ENCODE measurements around the gene AP2M1. TPM values are rescaled to one million over a fixed set of nuclear protein-coding genes. Genes with fewer than 3 reads are reported as not detected.
A peak's percentile ranks its signal among the peaks of the same experiment; 100 is the strongest.

AP2M1 gene
- total and polyA plus RNA-seq, 2 of the 13 experiments (the other 11 are each of a cell fraction or from before 2014, with no cell fraction given) = 126 to 146 TPM

DNA sequence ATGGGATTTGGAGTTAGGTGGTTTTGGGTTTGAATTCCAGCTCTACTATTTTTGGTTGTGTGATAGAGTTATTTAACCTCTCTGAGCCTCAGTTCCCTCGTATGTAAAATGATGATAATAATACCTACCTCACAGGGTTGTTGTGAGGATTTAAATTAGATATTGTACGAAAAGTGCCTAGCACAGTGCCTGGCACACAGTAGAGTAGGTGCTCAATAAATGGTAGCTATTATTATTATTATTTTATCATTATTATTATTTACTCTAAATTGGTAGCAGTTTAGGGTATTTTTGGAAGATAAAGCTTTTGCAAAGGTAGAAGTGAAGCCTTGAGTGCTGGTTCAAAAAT lies 1.3 kb upstream of the AP2M1 start (continued):
- TF ChIP-seq THAP9 (CRISPR knock-in tag; IDR thresholded peaks at IDR 0.05; ENCODE audit: borderline replicate concordance) = no peak
- TF ChIP-seq PBX3 (CRISPR knock-in tag; IDR thresholded peaks at IDR 0.05; ENCODE audit: borderline replicate concordance) = no peak
- no peak for TF ChIP-seq ZNF615 (CRISPR knock-in tag; IDR thresholded peaks at IDR 0.05; ENCODE audit: borderline replicate concordance)
- no peak for TF ChIP-seq ATM (IDR thresholded peaks at IDR 0.05; ENCODE audit: borderline replicate concordance)
- no peak for TF ChIP-seq HDAC1 (CRISPR knock-in tag; IDR thresholded peaks at IDR 0.05)
- TF ChIP-seq ATF7 (IDR thresholded peaks at IDR 0.05) = no peak
- no peak for TF ChIP-seq ATF7 (CRISPR knock-in tag; IDR thresholded peaks at IDR 0.05)
- no peak for TF ChIP-seq HIVEP1 (CRISPR knock-in tag; IDR thresholded peaks at IDR 0.05)

GRCh38 chr3:184174284-184174645 lies 390 bp upstream of the AP2M1 start:
- H3K4me1 ChIP-seq (ENCODE audit: insufficient read depth, low read length) = peaks cover 24% of the 10 kb centered on the region
- H3K79me2 ChIP-seq (ENCODE audit: insufficient read depth, low read length) = peaks cover 23% of the 10 kb centered on the region
- H3K27me3 ChIP-seq (ENCODE audit: control insufficient read depth in 1 of 2, insufficient read depth in 2 of 2, low read length in 2 of 2) = no peaks in the 10 kb centered on the region; a peak in 1 of 5 replicates
- FAIRE-seq (no peak), DNase-seq (ENCODE audit: low spot score) (no peak), ATAC-seq (no peak)
- H3K36me3 ChIP-seq (replicated peaks in 1 of 2; ENCODE audit: control insufficient read depth in 1 of 2, insufficient read depth in 2 of 2, low read length in 2 of 2) = peaks cover 19 to 49% of the 10 kb centered on the region in 2 experiments
- no peaks in the 10 kb centered on the region; the same call in 1 of the 2 replicates for H4K20me1 ChIP-seq (ENCODE audit: insufficient read depth, low read length)
- BruUV-seq (replicated peaks) = no TSS peak
- 27% methylated on average over 4 of the region's 4 CpGs for WGBS (ENCODE audit: low lambda C conversion rate)
- H3K9me3 ChIP-seq (ENCODE audit: low read length) = no peaks in the 10 kb centered on the region
- H3K4me2 ChIP-seq (ENCODE audit: low read depth, low read length) = peak overlapping the region; percentile 67
- in situ Hi-C loops (cut with HindIII; ENCODE audit: extremely low pct_ligation_motif_present, low pct_unique_long_range_greater_than_20kb) (no loop called here), intact Hi-C loops (cut with micrococcal nuclease; ENCODE audit: unreplicated experiment) (loop anchor here (2.0 kb wide), 1 partner anchor 17 kb away; no protein-coding TSS in a partner anchor)
- no peak overlapping the region; a peak in 1 of 6 replicates for H3K4me3 ChIP-seq (replicated peaks in 1 of 3; ENCODE audit: insufficient read depth in 1 of 3, low read depth in 2 of 3, low read length in 3 of 3)
- no peak overlapping the region for H3K9ac ChIP-seq (ENCODE audit: insufficient read depth, low read depth, low read length)
- POLR2A ChIA-PET = interaction anchor here (0.6 to 1.8 kb wide), 5 partner anchors 12 to 72 kb away, joined by 3 to 23 read pairs (median 5); partner anchors contain the start of gene ABCF3
- no peak overlapping the region for H2AFZ ChIP-seq (ENCODE audit: low read length)
- peak overlapping the region; percentile 38 for H3K27ac ChIP-seq (ENCODE audit: extremely low read length, insufficient read depth, low read length)
- CTCF ChIA-PET (ENCODE audit: low intra/inter-chr PET ratio, low total read pairs) = no interaction called here
- TF ChIP-seq, protein P1, sequence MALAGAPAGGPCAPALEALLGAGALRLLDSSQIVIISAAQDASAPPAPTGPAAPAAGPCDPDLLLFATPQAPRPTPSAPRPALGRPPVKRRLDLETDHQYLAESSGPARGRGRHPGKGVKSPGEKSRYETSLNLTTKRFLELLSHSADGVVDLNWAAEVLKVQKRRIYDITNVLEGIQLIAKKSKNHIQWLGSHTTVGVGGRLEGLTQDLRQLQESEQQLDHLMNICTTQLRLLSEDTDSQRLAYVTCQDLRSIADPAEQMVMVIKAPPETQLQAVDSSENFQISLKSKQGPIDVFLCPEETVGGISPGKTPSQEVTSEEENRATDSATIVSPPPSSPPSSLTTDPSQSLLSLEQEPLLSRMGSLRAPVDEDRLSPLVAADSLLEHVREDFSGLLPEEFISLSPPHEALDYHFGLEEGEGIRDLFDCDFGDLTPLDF (CRISPR knock-in tag; IDR thresholded peaks at IDR 0.05) = 0 out of 2 replicates have a peak, but pooled peaks have one; percentile 52
- TF ChIP-seq NONO (IDR thresholded peaks at IDR 0.05) (no peak), NONO (CRISPR knock-in tag; conservative IDR thresholded peaks at IDR 0.05) (no peak), PREB (CRISPR knock-in tag; IDR thresholded peaks at IDR 0.05) (no peak), ZNF484 (CRISPR knock-in tag; IDR thresholded peaks at IDR 0.05; ENCODE audit: borderline replicate concordance, low read depth) (no peak), HDAC1 (CRISPR knock-in tag; IDR thresholded peaks at IDR 0.05) (no peak), GABPA (IDR thresholded peaks at IDR 0.05; ENCODE audit: low read depth, low read length) (no peak), GABPA (CRISPR knock-in tag; IDR thresholded peaks at IDR 0.05; ENCODE audit: low read depth) (no peak), ZNF180 (CRISPR knock-in tag; IDR thresholded peaks at IDR 0.05; ENCODE audit: borderline replicate concordance, low read depth) (no peak)
- TF ChIP-seq, protein P2, sequence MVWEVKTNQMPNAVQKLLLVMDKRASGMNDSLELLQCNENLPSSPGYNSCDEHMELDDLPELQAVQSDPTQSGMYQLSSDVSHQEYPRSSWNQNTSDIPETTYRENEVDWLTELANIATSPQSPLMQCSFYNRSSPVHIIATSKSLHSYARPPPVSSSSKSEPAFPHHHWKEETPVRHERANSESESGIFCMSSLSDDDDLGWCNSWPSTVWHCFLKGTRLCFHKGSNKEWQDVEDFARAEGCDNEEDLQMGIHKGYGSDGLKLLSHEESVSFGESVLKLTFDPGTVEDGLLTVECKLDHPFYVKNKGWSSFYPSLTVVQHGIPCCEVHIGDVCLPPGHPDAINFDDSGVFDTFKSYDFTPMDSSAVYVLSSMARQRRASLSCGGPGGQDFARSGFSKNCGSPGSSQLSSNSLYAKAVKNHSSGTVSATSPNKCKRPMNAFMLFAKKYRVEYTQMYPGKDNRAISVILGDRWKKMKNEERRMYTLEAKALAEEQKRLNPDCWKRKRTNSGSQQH (CRISPR knock-in tag; IDR thresholded peaks at IDR 0.05; ENCODE audit: low read depth) = 0 out of 2 replicates have a peak, but pooled peaks have one; percentile 1
